B cell (primary cell): Measurements from ENCODE around the gene NPSR1. TPM values are rescaled to one million over a fixed set of nuclear protein-coding genes. Genes with fewer than 3 reads are reported as not detected.

ENCODE experiments used
- ATAC-seq: fragments of 200-7000 bp; cut with Tn5 transposase; one replicate; pipeline ENCODE4 v1.10.0; 2021; ENCODE audit warnings: low read depth, mild to moderate bottlenecking, moderate number of reproducible peaks, moderate library complexity
- CTCF ChIA-PET: fragments of 350-600 bp; sonication (Branson Sonifier 250); formaldehyde crosslinking; loops from one replicate; lab custom pipeline; 2021; ENCODE audit warnings: antibody characterized with exemption, inconsistent platforms; lab: Charles Lee
- POLR2A ChIA-PET: fragments of 350-600 bp; sonication (Branson Sonifier 250); formaldehyde crosslinking; loops from one replicate; lab custom pipeline; 2021; ENCODE audit warnings: antibody characterized with exemption; lab: Charles Lee
- DNase-seq: peaks from one replicate; pipeline ENCODE4 v3.0.0; 2013
- H2AFZ ChIP-seq: 2 replicates; pipeline ENCODE4 v1.6.1; 2012; ENCODE audit warnings: mild to moderate bottlenecking, low read depth, low read length; ENCODE audit not compliant: insufficient read depth, poor library complexity, severe bottlenecking
- H3K27ac ChIP-seq, 2 donors: 1 replicate in 1 of 2; 2 replicates in 1 of 2; pipeline ENCODE4 v1.5.1; 2012 to 2013; ENCODE audit warnings: low read length in 2 of 2, mild to moderate bottlenecking in 2 of 2, moderate library complexity in 1 of 2
- H3K27me3 ChIP-seq, 4 experiments: fragments of 200-600 bp in 1 of 4; sonication (generic) in 1 of 4; replicated peaks in 1 of 4; 1 replicate in 2 of 4; 2 replicates in 2 of 4; pipeline versions ENCODE4 v1.6.1 to v1.7.0; 2013 to 2016; ENCODE audit warnings: low read length in 3 of 4, mild to moderate bottlenecking in 2 of 4, mixed read lengths in 1 of 4, moderate library complexity in 1 of 4; ENCODE audit not compliant: insufficient read depth in 4 of 4, control insufficient read depth in 3 of 4; ENCODE audit errors: control extremely low read depth in 1 of 4
- H3K36me3 ChIP-seq, 2 experiments: replicated peaks in 1 of 2; 1 replicate in 1 of 2; 2 replicates in 1 of 2; pipeline versions ENCODE4 v1.6.1 to v1.7.1; 2013; ENCODE audit warnings: low read length in 1 of 2; ENCODE audit not compliant: insufficient read depth in 2 of 2, control insufficient read depth in 1 of 2; ENCODE audit errors: control extremely low read depth in 1 of 2, extremely low read depth in 1 of 2
- H3K4me1 ChIP-seq, 2 donors: fragments of 200-600 bp in 1 of 2; sonication (generic) in 1 of 2; 1 replicate in 1 of 2; 2 replicates in 1 of 2; pipeline versions ENCODE4 v1.5.1 to v1.6.1; 2013 to 2017; ENCODE audit warnings: low read length in 2 of 2; ENCODE audit not compliant: control insufficient read depth in 2 of 2, insufficient read depth in 2 of 2
- H3K4me2 ChIP-seq: replicated peaks from 2 replicates; pipeline ENCODE3; 2012; ENCODE audit warnings: mild to moderate bottlenecking, low read depth, low read length; ENCODE audit not compliant: poor library complexity, severe bottlenecking
- H3K4me3 ChIP-seq, 5 experiments: fragments of 200-600 bp in 1 of 5; sonication (generic) in 1 of 5; 1 replicate in 3 of 5; 2 replicates in 2 of 5; pipeline versions ENCODE4 v1.5.1 to v1.7.0; 2011 to 2016; ENCODE audit warnings: low read length in 4 of 5, mild to moderate bottlenecking in 4 of 5, low read depth in 2 of 5, control low read depth in 1 of 5, moderate library complexity in 1 of 5; ENCODE audit not compliant: insufficient read depth in 1 of 5; ENCODE audit errors: control extremely low read depth in 1 of 5, extremely low read depth in 1 of 5
- H3K79me2 ChIP-seq: fragments of 200-600 bp; sonication (generic); one replicate; pipeline ENCODE4 v1.6.0; 2016; ENCODE audit warnings: low read length; ENCODE audit not compliant: control insufficient read depth, insufficient read depth
- H3K9ac ChIP-seq: fragments of 200-600 bp; sonication (generic); 2 replicates; pipeline ENCODE4 v1.6.1; 2017; ENCODE audit warnings: mild to moderate bottlenecking, low read length, moderate library complexity
- H3K9me3 ChIP-seq, 3 donors: one replicate each; pipeline versions ENCODE4 v1.6.1 to v1.7.1; 2013; ENCODE audit warnings: low read length in 2 of 3; ENCODE audit not compliant: control insufficient read depth in 2 of 3, insufficient read depth in 1 of 3; ENCODE audit errors: control extremely low read depth in 1 of 3
- H4K20me1 ChIP-seq: 2 replicates; pipeline ENCODE4 v1.6.0; 2012; ENCODE audit warnings: mild to moderate bottlenecking, low read length; ENCODE audit not compliant: insufficient read depth, control insufficient read depth, poor library complexity, severe bottlenecking
- H3K27ac Mint-ChIP-seq: one replicate; pipeline ENCODE4 v1.8.0; 2021; ENCODE audit warnings: mixed read lengths
- H3K27me3 Mint-ChIP-seq: one replicate; pipeline ENCODE4 v1.8.0; 2021; ENCODE audit warnings: mixed read lengths
- H3K4me1 Mint-ChIP-seq: one replicate; pipeline ENCODE4 v1.8.0; 2021; ENCODE audit warnings: mixed read lengths
- H3K4me3 Mint-ChIP-seq: one replicate; pipeline ENCODE4 v1.8.0; 2021; ENCODE audit warnings: mixed read lengths
- H3K9me3 Mint-ChIP-seq: one replicate; pipeline ENCODE4 v1.8.0; 2022; ENCODE audit warnings: mixed read lengths; ENCODE audit not compliant: insufficient read depth
- EZH2 ChIP-seq: IDR thresholded peaks from 2 replicates; pipeline ENCODE4 v1.6.1; 2012; ENCODE audit warnings: borderline replicate concordance, low read depth, mild to moderate bottlenecking, moderate library complexity, low read length; ENCODE audit not compliant: insufficient read depth, poor library complexity, severe bottlenecking
- WGBS: methylation state at CpG from one replicate; pipeline ENCODE4 v1.1.5; 2013; ENCODE audit warnings: missing lambda C conversion rate; ENCODE audit not compliant: insufficient coverage; 5-methylcytosine and 5-hydroxymethylcytosine counted together
- intact Hi-C: fragments of 100-400 bp; cut with micrococcal nuclease; formaldehyde crosslinking; loops from one replicate; pipeline ENCODE4 v1.10.0; 2022
- polyA plus RNA-seq: library from polyadenylated mRNA; depleted of rRNA; stranded (reverse); fragments of >200 nt; gene quantifications from 2 replicates; pipeline ENCODE4 v1.2.3, GENCODE V29; 2012
- total RNA-seq, 2 donors: library from RNA; stranded (reverse); fragments of 120-200 nt in 1 of 2; gene quantifications; 1 replicate in 1 of 2; 2 replicates in 1 of 2; pipeline versions ENCODE4 v1.2.3 to v1.2.4, GENCODE V29; 2013 to 2022
- TF ChIP-seq, protein P1 (sequence below): fragments of 200-600 bp; IDR thresholded peaks from one replicate; pipeline ENCODE4 v1.8.0; 2022; ENCODE audit warnings: antibody characterized with exemption, mild to moderate bottlenecking

The NPSR1 gene
- total and polyA plus RNA-seq, 2 donors (not counting 1 experiment from before 2014, with no cell fraction given): not detected

DNA sequence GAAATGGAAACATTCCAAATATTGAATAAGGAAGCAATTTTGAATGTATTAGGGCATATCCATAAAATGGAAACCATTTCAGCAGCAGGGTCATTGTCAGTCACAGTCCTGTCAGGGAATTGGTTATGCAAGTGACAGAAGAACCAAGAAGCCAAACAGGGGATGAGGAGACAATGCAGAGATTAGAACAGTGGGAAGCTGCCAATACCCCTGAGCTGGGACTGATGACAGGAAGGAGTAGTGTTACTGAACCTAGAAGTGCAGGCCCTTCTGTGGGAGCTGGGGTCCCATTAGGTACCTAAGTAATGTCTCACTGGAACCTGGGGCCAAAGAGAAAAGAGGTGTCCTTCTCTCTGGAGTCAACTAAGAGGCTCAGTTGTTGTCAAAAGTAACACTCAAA is 37.6 kb upstream of the NPSR1 start:
- Histone ChIP-seq H3K27ac (no peak overlapping the region), H3K9me3 (peaks cover 0 to 3% (median 0%) of the 10 kb centered on the region in 3 donors), H3K9ac (no peak overlapping the region), H3K79me2 (no peaks in the 10 kb centered on the region), H3K27me3 (no peaks in the 10 kb centered on the region), H3K4me2 (no peak overlapping the region), H3K4me3 (no peak overlapping the region), H4K20me1 (no peaks in the 10 kb centered on the region), H3K4me1 (no peaks in the 10 kb centered on the region), H2AFZ (no peak overlapping the region), H3K36me3 (no peaks in the 10 kb centered on the region)
- TF ChIP-seq EZH2: no peak
- TF ChIP-seq, protein P1, sequence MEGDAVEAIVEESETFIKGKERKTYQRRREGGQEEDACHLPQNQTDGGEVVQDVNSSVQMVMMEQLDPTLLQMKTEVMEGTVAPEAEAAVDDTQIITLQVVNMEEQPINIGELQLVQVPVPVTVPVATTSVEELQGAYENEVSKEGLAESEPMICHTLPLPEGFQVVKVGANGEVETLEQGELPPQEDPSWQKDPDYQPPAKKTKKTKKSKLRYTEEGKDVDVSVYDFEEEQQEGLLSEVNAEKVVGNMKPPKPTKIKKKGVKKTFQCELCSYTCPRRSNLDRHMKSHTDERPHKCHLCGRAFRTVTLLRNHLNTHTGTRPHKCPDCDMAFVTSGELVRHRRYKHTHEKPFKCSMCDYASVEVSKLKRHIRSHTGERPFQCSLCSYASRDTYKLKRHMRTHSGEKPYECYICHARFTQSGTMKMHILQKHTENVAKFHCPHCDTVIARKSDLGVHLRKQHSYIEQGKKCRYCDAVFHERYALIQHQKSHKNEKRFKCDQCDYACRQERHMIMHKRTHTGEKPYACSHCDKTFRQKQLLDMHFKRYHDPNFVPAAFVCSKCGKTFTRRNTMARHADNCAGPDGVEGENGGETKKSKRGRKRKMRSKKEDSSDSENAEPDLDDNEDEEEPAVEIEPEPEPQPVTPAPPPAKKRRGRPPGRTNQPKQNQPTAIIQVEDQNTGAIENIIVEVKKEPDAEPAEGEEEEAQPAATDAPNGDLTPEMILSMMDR: no peak
- H3K9me3 Mint-ChIP-seq: no peaks in the 10 kb centered on the region
- no peak for ATAC-seq
- H3K27ac Mint-ChIP-seq: no peak overlapping the region
- intact Hi-C loops: no loop called here
- no peaks in the 10 kb centered on the region for H3K27me3 Mint-ChIP-seq
- CTCF ChIA-PET: no interaction called here
- POLR2A ChIA-PET: no interaction called here
- no peaks in the 10 kb centered on the region for H3K4me1 Mint-ChIP-seq
- no peak for DNase-seq
- H3K4me3 Mint-ChIP-seq: no peak overlapping the region

DNA sequence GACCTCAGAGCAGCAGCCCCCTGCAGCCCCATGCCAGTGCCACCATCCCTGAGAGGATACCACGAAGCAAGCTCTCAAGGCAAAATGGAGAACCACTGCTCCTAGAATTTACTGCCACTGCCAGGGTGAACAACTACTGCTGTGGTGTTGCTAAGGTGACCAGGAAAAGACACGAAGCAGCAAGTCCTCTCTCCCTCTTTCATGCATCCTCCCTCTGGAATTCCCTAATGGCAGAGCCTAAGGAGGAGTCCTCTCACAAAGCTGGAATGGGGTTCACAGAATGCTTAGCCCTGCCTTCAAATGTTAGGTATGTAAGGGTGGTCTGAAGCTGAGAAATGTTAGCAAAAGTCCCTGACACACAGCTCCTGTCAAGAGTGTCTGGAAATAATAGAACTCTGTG is 35.8 kb upstream of the NPSR1 start:
- no peak overlapping the region for H3K27ac ChIP-seq
- Mint-ChIP-seq H3K27me3 (no peaks in the 10 kb centered on the region), H3K4me1 (no peaks in the 10 kb centered on the region), H3K4me3 (no peak overlapping the region), H3K9me3 (no peaks in the 10 kb centered on the region), H3K27ac (no peak overlapping the region)
- no peaks in the 10 kb centered on the region for H3K79me2 ChIP-seq
- H3K4me3 ChIP-seq: no peak overlapping the region
- H3K36me3 ChIP-seq: no peaks in the 10 kb centered on the region
- TF ChIP-seq, protein P1: no peak
- TF ChIP-seq EZH2: no peak
- ATAC-seq (no peak), DNase-seq (no peak)
- H3K27me3 ChIP-seq: no peaks in the 10 kb centered on the region
- H3K9me3 ChIP-seq: peaks cover 0 to 3% (median 0%) of the 10 kb centered on the region in 3 donors
- no peak overlapping the region for H3K9ac ChIP-seq
- H3K4me2 ChIP-seq: no peak overlapping the region
- 20% methylated on average over 1 of the region's 2 CpGs for WGBS
- ChIA-PET POLR2A (no interaction called here), CTCF (no interaction called here)
- intact Hi-C loops: no loop called here
- no peaks in the 10 kb centered on the region for H3K4me1 ChIP-seq
- no peak overlapping the region for H2AFZ ChIP-seq
- H4K20me1 ChIP-seq: no peaks in the 10 kb centered on the region
